GM19240 (cell line): ENCODE data around the gene IFFO2.
A peak's percentile ranks its signal among the peaks of the same experiment; 100 is the strongest.

Experiments used
- DNase-seq: peaks from one replicate; pipeline ENCODE4 v3.0.0; 2011; ENCODE audit warnings: low spot score; ENCODE audit not compliant: insufficient read length

The IFFO2 gene

DNA sequence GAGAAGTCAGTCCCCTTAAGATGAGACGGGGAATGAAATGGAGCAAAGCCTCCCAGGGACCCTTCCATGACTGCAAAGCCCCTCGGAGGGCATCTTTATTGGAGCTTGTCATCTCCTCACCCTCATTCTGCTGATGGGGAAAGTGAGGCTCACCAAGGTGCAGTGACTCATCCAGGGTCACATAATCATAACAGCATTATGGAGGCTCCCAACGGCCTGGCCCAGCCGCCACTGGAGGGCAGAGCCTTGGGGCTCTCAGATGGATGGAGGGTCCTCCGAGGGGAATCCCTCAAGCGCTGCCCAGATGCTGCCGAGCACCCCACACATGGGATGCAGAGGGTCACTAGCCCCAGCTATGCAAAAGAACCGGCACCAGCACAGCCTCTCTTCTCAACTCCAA lies 18.9 kb downstream of the IFFO2 start:
- DNase-seq = no peak

DNA sequence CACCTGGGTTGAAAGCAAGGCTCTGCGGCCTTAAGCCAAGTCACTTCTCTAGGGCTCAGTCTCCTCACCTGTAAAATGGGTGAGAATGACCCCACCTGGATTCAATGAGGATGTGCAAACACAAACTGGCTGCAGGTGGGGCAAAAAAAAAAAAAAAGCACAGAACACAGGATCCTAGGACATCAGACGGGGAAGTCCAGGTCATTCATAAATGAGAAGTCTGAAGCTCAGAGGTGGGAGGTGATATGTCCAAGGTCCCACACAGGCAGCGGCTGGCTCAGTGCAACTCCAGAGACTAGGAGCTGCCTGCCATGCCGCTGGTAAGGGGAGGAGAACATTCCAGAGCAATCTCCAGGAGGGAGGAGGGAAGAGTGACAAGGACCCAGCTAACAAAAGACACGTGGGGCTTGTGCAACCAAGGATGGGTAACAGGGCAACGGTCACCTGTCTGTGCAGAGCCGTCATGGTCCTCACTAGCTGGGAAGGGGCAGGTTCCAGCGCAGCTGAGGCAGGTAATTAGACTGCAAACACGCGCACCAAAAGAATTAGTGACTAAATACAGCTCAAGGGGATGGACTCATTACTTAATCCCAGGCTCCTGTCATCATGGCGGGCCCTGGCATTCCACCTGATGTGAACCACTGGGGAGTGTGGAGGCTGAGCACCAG lies 19.5 kb downstream of the IFFO2 start:
- no peak for DNase-seq

DNA sequence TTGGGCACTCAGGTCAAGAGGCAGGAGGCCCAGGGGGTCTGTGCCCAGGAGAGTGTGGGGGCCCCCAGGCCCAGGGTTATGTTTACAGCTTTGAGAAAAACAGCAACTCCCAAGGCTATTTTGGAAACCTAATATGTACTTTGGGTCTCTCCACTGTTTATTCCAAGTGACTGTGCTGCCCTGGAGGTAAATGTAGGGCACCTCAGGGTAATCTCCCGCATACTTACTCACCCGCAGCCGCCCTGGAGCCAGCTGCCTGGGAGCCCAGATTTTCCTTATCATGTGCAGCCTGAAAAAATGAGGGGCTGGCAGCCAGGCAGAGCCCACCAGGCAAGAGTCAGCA lies 20.0 kb downstream of the IFFO2 start:
- no peak for DNase-seq

DNA sequence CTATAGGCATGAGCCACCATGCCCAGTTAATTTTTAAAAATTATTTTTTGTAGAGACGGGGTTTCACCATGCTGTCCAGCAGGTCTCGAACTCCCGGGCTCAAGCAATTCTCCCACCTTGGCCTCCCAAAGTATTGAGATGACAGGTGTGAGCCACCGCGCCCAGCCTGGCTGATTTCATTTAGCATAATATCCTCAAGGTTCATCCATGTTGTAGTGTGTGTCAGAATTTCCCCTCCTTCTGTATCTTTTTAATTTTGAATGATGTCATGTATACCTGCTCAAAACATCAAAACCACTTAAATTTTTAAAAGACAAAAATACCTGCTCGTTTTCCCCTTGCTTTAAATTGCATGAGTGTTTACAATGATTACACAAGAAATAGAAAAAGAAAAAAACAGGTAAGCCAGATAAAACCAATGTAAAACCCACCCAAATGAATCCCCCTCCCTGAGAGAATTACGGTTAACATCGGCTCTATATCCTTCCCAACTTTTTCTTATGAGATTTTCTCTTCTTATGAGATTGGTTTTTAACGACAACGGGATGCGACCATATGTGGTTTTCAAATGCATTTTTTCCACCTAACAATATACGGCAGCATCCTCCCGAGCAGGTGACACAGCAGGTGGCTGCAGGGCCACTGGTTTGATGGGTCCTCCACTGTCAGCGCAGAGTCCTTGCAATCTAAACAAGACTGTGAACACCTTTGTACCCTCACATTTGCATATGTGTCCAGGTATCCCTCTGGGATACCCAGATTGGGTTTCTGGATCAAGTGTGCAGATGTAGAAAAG lies 22.1 kb downstream of the IFFO2 start:
- no peak for DNase-seq

DNA sequence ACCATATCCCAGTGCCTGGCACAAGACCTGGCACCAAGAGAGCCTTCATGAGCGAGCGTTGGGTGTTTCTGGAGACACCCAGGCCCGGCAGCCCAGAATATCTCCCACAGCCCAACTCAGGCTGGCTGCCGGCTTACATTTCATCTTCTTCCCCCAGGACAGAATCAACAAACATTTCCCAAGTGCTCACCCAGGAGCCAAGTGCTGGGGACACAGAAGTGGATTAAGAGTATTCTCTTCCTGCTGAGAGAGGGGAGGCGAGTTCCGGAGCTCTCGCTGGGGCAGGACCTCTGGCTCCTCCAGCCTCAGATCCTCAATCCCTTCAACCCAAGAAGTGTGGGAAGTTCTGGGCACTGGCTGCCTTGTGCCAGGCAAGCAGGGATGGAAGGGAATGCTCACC lies 23.6 kb downstream of the IFFO2 start:
- no peak for DNase-seq

DNA sequence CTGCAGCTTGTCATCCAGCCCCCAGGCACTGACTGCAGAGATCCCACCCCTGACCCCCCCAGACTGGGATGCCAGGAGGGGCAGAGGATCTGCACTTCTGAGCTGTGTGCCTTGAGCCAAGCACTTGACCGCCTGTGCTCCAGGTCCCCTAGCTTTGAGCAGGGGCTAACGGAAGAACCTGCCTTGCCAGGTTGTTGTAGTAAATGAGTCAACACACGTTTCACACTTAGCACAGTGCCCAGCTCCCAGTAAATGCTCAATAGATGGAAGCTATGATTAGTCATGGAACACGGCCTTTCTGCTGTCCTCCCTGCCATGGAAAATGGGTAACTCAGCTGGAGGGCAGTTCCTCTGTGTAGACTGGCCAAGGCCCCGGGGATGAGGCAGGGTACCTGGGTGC lies 24.1 kb downstream of the IFFO2 start:
- DNase-seq = no peak

DNA sequence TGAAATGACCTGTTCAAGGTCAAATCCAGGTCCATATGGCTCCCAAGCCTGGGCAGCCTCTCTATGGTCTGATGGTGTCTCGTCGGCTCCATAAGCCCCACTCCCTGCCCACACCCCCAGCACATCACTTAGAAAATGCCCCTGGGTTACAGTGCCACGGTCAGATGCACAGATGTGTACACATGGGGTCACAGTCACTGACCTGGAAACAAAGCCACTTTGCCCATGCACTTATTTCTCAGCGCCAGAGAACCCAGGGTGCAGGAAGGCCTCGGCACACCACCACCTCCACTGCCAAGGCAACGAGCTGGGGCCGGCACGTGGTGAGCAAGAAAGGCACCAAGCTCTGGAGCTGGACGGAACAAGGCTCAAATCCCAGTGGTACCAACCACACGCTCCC lies 24.7 kb downstream of the IFFO2 start:
- DNase-seq = no peak

DNA sequence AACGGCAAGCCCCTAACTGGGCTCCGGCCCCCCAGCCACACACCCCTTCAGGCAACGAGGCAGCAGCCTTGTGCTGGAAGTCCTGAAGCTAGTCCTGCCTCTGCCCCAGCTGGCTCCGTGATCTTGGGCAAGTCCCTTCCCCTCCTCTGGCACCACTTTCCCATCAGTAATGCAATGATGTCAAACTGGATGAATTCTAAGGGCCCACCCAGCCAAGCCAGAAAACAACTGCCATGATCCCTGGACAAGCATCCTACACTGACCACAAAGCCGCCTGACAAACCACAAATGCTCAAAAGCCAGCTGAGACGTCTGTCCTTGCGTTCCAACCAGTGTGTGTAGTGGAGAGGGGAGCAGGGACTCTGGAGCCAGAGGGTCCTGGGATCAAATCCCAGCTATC lies 26.8 kb downstream of the IFFO2 start:
- DNase-seq = no peak

DNA sequence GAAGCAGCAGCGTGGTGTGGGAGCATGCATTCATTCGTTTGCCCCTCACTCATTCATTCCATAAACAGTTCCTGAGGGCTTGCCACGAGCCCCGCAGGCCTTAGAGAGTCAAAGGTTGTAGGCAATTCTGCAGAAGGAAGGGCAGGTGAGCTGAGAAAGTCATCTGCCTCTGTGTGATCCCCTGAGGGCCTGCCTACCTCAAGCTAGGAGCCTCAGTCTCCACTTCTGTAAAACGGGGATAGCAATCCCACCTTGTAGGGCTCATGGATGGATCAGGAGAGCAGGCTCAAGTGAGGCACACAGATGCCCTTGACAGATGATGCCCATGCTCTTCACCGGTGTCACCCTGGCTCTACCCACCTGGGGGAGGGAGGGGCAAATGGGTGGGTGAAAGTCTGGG lies 27.5 kb downstream of the IFFO2 start:
- no peak for DNase-seq

DNA sequence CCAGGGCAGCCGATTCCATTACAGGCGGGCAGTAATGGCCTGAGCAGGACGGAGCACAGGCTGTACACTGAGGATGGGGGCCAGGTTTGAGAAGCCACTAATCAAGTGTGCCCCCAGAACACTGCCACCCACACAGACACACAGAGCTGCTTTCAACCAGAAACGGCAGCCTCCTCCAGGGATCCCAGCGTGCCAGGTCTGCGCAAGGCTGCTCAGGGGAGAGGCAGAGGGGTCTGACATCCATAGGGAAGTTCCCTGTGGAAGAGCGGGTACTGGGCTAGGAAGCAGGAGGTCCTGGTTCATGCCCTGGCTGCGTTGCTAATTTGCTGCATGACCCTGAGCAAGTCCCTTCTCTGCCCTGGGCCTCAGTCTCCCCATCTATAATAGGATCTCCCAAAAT lies 28.1 kb downstream of the IFFO2 start:
- DNase-seq = no peak

DNA sequence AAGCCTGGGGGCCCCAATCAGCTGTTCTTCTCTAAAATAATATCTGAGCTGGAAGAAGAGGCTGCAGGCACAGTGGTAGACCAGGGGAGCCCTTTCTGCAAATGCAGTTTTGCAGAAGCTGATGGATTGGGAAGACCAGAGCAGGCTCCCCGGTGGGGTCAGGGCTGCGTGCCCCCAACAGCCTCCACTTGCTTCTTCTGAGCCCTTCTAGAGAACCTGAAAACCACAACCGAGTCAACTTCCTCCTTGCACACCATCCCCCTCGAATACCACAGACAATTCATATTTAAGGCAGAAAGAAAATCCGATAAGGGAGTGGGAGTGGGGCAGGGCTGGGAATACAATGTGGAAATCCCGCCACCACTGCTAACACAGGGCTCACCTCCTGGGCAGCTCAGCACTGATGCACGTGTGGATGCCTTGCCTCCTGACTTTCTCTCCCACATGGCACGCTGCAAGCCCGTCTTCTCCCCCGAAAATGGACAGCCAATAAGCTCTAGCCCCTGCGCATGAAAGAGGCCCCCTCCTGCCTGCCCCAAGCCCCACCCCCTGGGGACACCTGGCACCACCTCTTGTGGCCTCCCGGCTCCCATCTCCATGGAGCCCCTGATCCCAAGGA lies 28.7 kb downstream of the IFFO2 start:
- peak; percentile 66 for DNase-seq

DNA sequence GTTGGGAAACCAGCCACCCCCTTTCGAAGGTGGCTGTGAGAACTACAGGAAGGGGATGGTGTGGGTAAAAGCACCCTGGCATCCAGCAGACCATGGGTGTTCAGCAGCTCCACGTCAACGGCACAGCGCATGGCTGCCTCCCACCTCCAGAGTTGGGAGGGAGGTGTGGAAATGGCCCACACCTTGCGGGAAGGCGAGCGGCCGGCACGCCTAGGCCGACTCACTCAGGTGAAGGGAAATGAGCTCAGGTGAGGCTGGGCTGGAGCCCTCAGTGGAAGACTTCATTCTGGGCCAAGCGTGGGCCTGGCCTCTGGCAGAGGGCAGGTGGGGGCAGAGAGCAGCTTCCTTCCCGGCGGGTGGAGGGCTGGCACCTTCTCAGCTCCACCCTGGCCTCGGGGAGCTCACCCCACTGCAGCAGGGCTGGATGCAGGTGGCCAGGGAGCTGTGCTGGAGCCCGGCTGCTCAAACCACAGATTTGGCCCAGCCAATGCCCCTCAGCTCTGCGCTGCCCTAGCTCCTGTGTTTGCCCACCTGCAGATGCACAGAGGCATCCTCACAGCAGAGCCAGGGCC lies 29.3 kb downstream of the IFFO2 start:
- DNase-seq = no peak

DNA sequence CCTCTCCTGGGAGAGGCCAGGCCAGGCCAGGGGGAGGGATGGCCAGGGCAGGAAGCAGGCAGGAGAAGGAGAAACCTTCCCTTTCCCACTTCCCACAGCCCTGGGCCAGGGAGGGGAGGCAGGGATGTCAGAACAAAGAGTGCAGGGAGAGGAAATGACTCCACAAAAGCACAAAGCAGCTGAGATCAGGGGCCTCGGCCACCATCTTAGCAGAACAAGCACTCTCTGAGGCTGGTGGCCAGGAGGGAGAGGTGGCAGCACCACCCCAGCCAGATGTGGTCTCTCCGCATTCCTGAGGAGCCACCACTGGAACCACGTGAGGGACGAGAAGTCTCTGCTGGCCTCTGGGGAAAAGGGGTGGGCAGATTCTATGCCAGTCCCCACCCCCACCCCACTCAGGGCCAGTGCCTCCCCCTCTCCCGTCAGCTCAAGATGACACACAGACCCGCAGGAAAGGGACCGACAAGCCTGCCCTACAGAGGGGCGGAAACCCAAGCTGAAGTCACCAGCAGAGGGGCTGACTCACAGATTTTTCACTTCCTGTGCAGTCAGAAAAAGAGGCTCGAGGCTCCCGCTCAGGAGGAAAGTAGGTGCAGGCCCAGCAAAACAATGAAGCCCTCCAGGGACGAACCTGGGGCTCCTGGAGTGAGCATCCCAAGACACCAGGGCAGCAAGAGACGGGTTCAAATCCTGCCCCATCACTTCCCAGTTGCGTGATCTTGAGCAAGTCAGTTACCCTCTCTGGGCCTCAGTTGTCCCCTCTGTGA lies 30.0 kb downstream of the IFFO2 start:
- DNase-seq = peak; percentile 99

DNA sequence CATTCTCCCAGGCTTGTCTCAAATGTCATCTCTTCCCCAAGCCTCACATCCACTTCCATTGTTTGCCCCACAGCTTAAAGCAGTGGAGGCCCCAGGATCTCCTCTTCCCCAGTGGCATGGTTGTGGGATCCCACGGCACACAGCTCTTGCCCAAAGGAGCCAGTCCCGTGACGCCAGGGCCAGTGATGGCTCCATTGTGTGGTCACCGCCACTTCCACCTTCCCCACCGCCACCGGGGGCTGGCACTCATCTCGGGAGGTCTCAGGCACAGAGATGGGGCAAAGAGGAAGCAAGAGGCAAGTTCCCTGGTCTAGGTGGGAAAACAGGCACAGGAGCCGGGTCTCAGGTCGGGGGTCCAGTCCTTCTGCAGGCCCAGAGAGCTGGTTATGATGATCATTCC lies 31.2 kb downstream of the IFFO2 start:
- DNase-seq = no peak

DNA sequence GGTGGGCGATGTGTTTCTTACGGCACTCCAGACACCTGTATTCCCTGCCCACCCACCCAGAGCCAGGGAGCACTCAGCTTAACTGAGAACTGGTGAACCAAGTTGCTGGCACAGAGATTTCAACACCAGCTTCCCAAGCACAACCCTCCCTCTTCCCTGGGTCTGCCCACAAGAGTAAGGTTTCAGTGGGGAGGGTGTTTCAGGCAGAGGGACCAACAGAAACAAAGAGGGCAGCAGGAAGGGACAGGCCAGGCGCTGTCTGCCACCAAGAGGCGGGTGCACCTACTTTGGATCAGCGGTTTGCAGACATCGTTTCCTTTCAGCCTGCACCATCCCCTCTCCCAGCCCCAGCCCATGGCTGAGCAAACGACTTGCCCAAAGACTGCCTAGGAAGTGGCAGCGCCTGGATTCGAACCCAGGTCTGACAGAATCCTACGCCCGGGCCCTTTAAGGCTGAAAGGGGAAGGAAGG lies 32.2 kb downstream of the IFFO2 start:
- no peak for DNase-seq

DNA sequence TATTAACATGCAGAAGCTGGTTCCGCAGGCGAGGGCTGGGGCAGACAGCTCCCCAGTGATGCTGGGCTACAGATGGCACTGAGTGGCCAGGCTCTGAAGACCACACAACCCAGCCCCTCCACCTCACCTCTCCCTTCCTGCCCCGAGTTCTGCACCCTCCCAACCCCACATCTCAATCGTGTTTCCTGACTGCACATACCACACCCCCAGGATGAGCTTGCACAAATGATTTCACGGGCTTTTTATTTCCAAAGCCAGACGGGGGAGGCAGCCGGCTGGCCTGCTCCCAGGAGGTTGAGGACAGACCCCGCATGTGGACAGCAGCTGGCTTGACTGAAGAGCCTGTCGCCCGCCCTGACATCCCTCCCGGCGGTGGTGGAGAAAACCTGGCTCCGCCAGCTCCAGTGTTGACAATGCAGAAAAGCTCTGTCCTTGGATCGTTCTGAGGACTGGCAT lies 32.7 kb downstream of the IFFO2 start:
- DNase-seq = no peak

DNA sequence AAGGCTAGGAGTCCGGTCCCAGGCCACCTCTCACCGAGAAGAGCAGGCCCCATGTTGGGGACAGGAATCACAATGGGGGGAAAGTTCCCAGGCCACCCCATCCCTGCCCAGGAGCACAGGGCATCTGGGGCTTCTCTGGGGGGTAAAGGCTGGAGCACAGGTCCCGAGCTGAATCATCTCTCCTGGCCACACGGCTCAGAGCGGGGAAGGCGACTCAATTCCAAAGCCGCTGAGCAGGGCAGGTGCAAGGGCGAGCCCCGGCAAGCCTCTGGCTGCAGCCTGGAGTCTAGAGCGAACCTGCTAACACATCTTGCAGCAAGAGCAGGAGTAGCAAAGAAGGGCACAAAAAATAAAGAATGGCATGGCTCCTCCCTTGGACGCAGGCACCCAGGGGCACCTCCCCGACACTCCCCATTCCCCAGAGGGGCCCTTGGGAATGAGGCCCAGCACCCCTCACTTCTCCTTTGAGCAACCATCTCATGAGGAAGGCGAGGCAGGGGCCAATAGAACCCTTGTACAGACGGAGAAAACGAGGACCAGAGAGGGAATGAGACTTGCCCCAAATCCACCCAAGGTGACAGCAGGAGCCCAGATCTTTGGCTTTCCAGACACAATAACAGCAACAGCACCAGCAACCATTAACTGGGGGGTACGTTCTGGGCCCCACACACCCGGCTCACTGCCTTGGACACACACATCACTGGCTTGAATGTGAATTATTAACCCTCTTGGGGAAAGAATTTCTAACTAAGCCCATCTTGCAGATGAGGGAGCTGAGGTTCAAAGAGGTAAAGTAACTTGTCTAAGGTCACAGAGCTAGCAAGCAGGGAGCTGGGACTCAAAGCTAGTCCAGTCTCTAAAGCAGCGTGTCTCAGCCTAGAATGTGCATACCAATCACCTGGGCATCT lies 33.4 kb downstream of the IFFO2 start:
- DNase-seq = no peak

DNA sequence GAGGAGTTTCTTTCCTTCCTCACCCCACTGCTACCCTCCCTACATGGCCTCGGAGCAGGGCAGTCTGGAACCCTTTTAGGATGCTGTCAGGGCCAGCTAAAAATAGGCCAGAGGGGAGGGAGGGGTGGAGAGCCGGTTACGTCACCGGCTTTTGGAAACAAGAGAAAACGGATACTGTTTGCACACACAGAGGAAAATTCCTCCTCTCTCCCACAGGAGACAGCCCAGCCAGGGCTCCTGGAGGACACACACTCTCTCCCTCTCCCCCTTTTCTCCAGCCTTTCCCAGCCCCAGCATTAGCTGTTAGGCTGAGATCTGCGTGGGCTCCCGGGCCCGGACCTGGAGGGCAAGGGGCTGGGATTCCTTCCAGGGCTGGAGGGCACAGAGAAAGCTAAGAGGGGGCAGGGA lies 34.2 kb downstream of the IFFO2 start:
- DNase-seq = no peak

DNA sequence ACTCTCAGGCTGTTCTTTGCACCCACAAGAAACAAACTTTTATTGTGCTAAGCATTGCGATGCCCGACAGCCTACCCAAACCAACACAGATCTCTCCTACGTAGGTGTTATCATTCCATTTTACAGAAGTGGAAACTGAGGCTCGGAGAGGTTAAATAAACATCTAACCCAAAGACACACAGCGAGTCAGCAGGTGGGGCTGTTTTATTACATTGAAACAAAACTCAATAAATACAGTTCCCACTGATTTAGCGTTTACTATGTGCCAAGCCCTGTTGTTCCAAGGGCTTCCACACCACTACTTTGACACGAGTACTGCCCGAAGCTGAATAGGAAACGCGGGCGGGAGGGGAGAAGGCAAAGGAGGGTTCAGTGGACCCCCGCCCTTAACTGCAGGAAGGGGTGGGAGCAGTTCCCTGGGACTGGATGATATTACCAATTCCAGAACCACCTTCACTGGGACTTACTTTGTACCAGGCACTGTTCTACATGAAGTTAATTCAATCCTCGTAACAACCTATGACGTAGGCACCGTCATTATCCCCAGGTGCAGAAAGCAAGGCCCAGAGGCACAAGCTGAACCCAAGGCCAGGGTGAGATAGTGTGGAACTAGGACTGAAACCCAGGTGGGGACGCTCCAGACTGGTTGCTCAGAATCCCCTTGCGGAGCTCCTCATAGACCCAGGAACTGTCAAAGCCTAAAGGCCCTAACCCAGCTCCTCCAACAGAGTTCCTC lies 34.8 kb downstream of the IFFO2 start:
- DNase-seq = no peak

DNA sequence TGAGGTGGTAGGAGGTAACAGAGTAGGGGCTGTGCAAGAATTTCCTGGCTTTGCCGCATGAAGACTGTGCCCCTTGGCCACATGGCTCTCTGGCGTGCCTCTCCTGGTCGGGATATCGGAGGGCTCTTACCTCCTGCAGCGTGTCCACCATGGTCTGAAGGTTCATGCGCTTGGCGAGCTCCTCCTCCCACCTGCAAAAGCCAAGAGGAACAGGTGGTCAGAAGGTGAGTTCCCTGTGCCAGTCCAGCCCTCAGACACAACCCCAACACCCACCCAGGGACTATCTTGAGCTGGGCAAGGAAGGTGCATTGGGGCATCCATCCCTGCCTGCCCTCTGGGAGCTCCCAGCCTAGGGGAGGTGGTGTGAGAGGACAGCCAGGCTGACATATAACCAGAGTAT lies 35.5 kb downstream of the IFFO2 start:
- DNase-seq = no peak
